Smooth muscle cell (in vitro differentiated cells): ENCODE data around the gene RASA1. TPM values are rescaled to one million over a fixed set of nuclear protein-coding genes. Genes with fewer than 3 reads are reported as not detected.

ENCODE experiments used
- DNase-seq: peaks from one replicate; lab custom pipeline; 2025; ENCODE audit not compliant: unreplicated experiment; lab: John Stamatoyannopoulos, UW
- H2AFZ ChIP-seq: fragments of 200-600 bp; sonication (generic); 2 replicates; pipeline ENCODE4 v1.6.0; 2016; ENCODE audit warnings: antibody characterized with exemption, low read depth, mild to moderate bottlenecking
- H3F3A ChIP-seq: fragments of 200-600 bp; sonication (generic); 2 replicates; pipeline ENCODE4 v1.6.0; 2017; ENCODE audit warnings: antibody characterized with exemption, low read depth
- H3K27ac ChIP-seq: fragments of 200-600 bp; sonication (generic); 2 replicates; pipeline ENCODE4 v1.5.1; 2016; ENCODE audit warnings: low read depth, mild to moderate bottlenecking
- H3K27me3 ChIP-seq: fragments of 200-600 bp; sonication (generic); 2 replicates; pipeline ENCODE4 v1.6.1; 2016; ENCODE audit warnings: low read depth, mild to moderate bottlenecking
- H3K36me3 ChIP-seq: fragments of 200-600 bp; sonication (generic); 2 replicates; pipeline ENCODE4 v1.5.1; 2016; ENCODE audit warnings: low read depth
- H3K4me1 ChIP-seq: fragments of 200-600 bp; sonication (generic); 2 replicates; pipeline ENCODE4 v1.5.1; 2016; ENCODE audit warnings: low read depth
- H3K4me2 ChIP-seq: fragments of 200-600 bp; sonication (generic); 2 replicates; pipeline ENCODE4 v1.6.0; 2016; ENCODE audit warnings: mild to moderate bottlenecking
- H3K4me3 ChIP-seq: fragments of 200-600 bp; sonication (generic); 2 replicates; pipeline ENCODE4 v1.5.1; 2016; ENCODE audit warnings: mild to moderate bottlenecking
- H3K79me2 ChIP-seq: fragments of 200-600 bp; sonication (generic); 2 replicates; pipeline ENCODE4 v1.6.0; 2016; ENCODE audit warnings: low read depth, mild to moderate bottlenecking
- H3K9ac ChIP-seq: fragments of 200-600 bp; sonication (generic); 2 replicates; pipeline ENCODE4 v1.6.0; 2016; ENCODE audit warnings: low read depth
- H3K9me3 ChIP-seq: fragments of 200-600 bp; sonication (generic); replicated peaks from 2 replicates; pipeline ENCODE4 v1.5.1; 2016; ENCODE audit warnings: low read depth
- H4K20me1 ChIP-seq: fragments of 200-600 bp; sonication (generic); 2 replicates; pipeline ENCODE4 v1.6.0; 2016; ENCODE audit warnings: low read depth
- WGBS: methylation state at CpG from one replicate; pipeline ENCODE4 v1.1.7; 2016; ENCODE audit warnings: low lambda C conversion rate; 5-methylcytosine and 5-hydroxymethylcytosine counted together
- polyA plus RNA-seq: library from polyadenylated mRNA; unstranded; fragments of >200 nt; fragmentation: Nextera tagmentation; extraction: Ambion mirVana; gene quantifications from 2 replicates; pipeline ENCODE4 v1.2.1, GENCODE V29; 2016
- total RNA-seq: library from RNA; depleted of rRNA; stranded (reverse); fragments of >200 nt; gene quantifications from 2 replicates; pipeline ENCODE4 v1.2.3, GENCODE V29; 2014
- TF ChIP-seq, protein P1 (sequence below): fragments of 200-600 bp; sonication (generic); IDR thresholded peaks from 2 replicates; pipeline ENCODE4 v1.5.1; 2017; ENCODE audit warnings: borderline replicate concordance, mild to moderate bottlenecking, antibody characterized with exemption; ENCODE audit not compliant: insufficient read depth, poor library complexity, severe bottlenecking

The RASA1 gene
- total and polyA plus RNA-seq, 2 experiments from 2014 or later, result 28.9 to 59.6 TPM

DNA sequence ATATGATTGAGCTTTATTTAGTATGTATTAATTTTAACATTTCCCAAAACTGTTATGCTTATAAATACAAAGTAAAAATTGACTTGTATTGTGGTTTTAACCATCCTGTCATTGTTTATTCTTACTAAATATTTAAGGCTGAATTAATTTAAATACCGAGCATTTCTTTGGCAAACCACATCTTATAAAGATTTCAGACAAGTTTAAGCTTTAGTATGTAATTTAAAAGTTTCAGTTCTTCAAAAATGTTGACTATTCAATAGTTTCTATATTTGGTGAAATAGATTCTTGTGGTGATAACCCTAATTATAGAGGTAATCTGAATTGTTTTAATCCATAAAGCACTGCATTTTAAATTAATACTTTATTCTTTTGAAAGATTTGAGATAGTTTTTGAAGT is 79.6 kb downstream of the RASA1 start:
- DNase-seq, result no peak
- Histone ChIP-seq H3K27me3 (no peaks in the 10 kb centered on the region), H4K20me1 (peaks cover 4% of the 10 kb centered on the region), H3K79me2 (peaks cover 9% of the 10 kb centered on the region), H3K4me1 (peaks cover 5% of the 10 kb centered on the region), H3K9me3 (no peaks in the 10 kb centered on the region), H3K4me2 (peak overlapping the region; percentile 40), H3K9ac (no peak overlapping the region), H3K27ac (peak overlapping the region; percentile 20), H3K36me3 (peaks cover 25% of the 10 kb centered on the region), H3K4me3 (no peak overlapping the region), H2AFZ (no peak overlapping the region), H3F3A (no peaks in the 10 kb centered on the region)
- TF ChIP-seq, protein P1, sequence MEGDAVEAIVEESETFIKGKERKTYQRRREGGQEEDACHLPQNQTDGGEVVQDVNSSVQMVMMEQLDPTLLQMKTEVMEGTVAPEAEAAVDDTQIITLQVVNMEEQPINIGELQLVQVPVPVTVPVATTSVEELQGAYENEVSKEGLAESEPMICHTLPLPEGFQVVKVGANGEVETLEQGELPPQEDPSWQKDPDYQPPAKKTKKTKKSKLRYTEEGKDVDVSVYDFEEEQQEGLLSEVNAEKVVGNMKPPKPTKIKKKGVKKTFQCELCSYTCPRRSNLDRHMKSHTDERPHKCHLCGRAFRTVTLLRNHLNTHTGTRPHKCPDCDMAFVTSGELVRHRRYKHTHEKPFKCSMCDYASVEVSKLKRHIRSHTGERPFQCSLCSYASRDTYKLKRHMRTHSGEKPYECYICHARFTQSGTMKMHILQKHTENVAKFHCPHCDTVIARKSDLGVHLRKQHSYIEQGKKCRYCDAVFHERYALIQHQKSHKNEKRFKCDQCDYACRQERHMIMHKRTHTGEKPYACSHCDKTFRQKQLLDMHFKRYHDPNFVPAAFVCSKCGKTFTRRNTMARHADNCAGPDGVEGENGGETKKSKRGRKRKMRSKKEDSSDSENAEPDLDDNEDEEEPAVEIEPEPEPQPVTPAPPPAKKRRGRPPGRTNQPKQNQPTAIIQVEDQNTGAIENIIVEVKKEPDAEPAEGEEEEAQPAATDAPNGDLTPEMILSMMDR, result no peak
- 97% methylated on average over 1 of the region's 1 CpG for WGBS

DNA sequence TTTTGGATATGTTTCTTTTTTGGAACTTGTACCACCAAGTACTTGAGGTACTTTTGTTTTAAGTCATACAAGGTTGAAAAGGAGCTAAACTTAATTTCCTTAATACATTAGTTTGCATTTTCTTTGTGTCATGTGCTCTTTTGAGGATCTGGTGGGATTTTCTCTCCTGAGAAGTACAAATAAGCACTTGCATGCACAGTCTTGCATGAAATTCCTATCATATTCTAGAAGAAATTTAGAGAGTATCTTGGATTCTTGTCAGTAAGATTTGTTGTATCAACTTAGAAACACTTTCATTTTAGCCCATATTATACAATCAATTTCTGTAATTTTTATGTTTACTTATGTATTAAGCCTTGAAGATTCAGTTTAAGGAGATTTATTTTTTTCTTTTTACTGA is 80.2 kb downstream of the RASA1 start:
- Histone ChIP-seq H3K79me2 (peaks cover 9% of the 10 kb centered on the region), H3K36me3 (peaks cover 24% of the 10 kb centered on the region), H3K4me1 (peaks cover 5% of the 10 kb centered on the region), H3F3A (no peaks in the 10 kb centered on the region), H3K9me3 (no peaks in the 10 kb centered on the region), H3K27me3 (no peaks in the 10 kb centered on the region), H3K4me3 (no peak overlapping the region), H4K20me1 (peaks cover 4% of the 10 kb centered on the region), H3K9ac (no peak overlapping the region), H2AFZ (no peak overlapping the region), H3K4me2 (peak overlapping the region; percentile 40), H3K27ac (peak overlapping the region; percentile 20)
- DNase-seq, result no peak
- TF ChIP-seq, protein P1, result no peak

DNA sequence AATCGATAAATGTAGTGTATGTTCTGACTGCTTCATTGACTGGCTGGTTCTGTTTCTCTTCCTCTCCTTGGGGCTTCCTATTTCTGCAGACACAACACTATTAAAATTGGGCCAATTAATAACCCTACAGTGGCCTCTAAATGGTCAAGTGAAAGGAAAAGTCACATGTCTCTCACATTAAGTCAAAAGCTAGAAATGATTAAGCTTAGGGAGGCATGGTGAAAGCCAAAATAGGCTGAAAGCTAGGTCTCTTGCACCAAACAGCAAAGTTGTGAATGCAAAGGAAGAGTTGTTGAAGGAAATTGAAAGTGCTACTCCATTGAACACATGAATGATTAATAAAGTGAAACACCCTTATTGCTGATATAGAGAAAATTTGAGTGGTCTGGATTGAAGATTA is 86.8 kb downstream of the RASA1 start:
- H3K36me3 ChIP-seq, result peaks cover 39% of the 10 kb centered on the region
- no peak overlapping the region for H3K4me3 ChIP-seq

DNA sequence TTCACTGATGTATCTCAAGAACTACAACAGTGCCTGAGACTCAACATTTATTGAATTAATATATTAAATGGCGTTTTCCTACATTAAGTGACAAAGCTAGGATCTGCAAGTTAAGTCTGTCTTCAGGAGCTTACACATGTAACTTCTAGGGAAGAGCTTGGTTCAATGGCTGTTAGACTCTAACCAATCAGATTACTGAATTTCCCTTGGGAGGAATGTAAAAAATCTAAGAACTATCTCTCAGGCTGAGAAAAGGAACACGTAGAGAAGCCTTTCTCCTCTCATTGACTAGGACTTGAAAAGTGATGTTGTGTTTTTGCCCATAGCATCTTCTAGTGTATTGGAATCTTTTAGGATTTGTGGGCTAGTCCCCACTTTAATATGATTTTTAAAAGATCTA is 91.4 kb downstream of the RASA1 start:
- Histone ChIP-seq H3K36me3 (peaks cover 35% of the 10 kb centered on the region), H3K4me1 (no peaks in the 10 kb centered on the region), H3K27me3 (no peaks in the 10 kb centered on the region), H4K20me1 (peaks cover 10% of the 10 kb centered on the region), H3K4me3 (no peak overlapping the region), H3K9me3 (no peaks in the 10 kb centered on the region), H3K9ac (no peak overlapping the region), H2AFZ (no peak overlapping the region), H3K27ac (no peak overlapping the region), H3K4me2 (no peak overlapping the region), H3K79me2 (no peaks in the 10 kb centered on the region), H3F3A (peaks cover 11% of the 10 kb centered on the region)
- 90% methylated on average over 2 of the region's 2 CpGs for WGBS
- TF ChIP-seq, protein P1, result no peak
- DNase-seq, result no peak

More for the DNA sequence above, 86.8 kb downstream of the RASA1 start:
- peaks cover 9% of the 10 kb centered on the region for H3K79me2 ChIP-seq
- no peak overlapping the region for H3K27ac ChIP-seq
- H3K9ac ChIP-seq, result no peak overlapping the region
- peaks cover 11% of the 10 kb centered on the region for H3F3A ChIP-seq
- TF ChIP-seq, protein P1, result no peak
- WGBS, result 100% methylated on average over 1 of the region's 1 CpG
- DNase-seq, result no peak
- no peak overlapping the region for H3K4me2 ChIP-seq
- no peaks in the 10 kb centered on the region for H3K4me1 ChIP-seq
- H2AFZ ChIP-seq, result no peak overlapping the region
- no peaks in the 10 kb centered on the region for H4K20me1 ChIP-seq
- H3K9me3 ChIP-seq, result no peaks in the 10 kb centered on the region
- no peaks in the 10 kb centered on the region for H3K27me3 ChIP-seq
